Mesenchymal stem cell (in vitro differentiated cells and primary cell): ENCODE data around the gene DSG3.
A peak's percentile ranks its signal among the peaks of the same experiment; 100 is the strongest.

ENCODE experiments used
- DNase-seq: peaks from one replicate; pipeline ENCODE4 v3.0.0-alpha.2; 2013
- H2AFZ ChIP-seq: one replicate; pipeline ENCODE4 v1.6.1; 2013; ENCODE audit warnings: low read depth, mild to moderate bottlenecking, control low read depth, inconsistent platforms, low read length, moderate library complexity
- H2AK5ac ChIP-seq: 2 replicates; pipeline ENCODE4 v1.6.1; 2013; ENCODE audit warnings: low read length, moderate library complexity, mild to moderate bottlenecking, inconsistent platforms; ENCODE audit not compliant: severe bottlenecking
- H2BK120ac ChIP-seq: one replicate; pipeline ENCODE4 v1.6.1; 2013; ENCODE audit warnings: low read depth, mild to moderate bottlenecking, inconsistent platforms, low read length, moderate library complexity
- H2BK12ac ChIP-seq, 2 experiments: one replicate each; pipeline ENCODE4 v1.6.1; 2013; ENCODE audit warnings: inconsistent platforms in 2 of 2, low read length in 2 of 2, mild to moderate bottlenecking in 2 of 2, moderate library complexity in 2 of 2, control low read depth in 1 of 2
- H2BK15ac ChIP-seq: one replicate; pipeline ENCODE4 v1.6.1; 2013; ENCODE audit warnings: mild to moderate bottlenecking, low read depth, inconsistent platforms; ENCODE audit not compliant: poor library complexity, severe bottlenecking
- H2BK5ac ChIP-seq: 2 replicates; pipeline ENCODE4 v1.6.1; 2013; ENCODE audit warnings: low read depth, mild to moderate bottlenecking, low read length, control low read depth, inconsistent platforms; ENCODE audit not compliant: poor library complexity, severe bottlenecking
- H3K14ac ChIP-seq, 2 experiments: one replicate each; pipeline ENCODE4 v1.6.1; 2013; ENCODE audit warnings: inconsistent platforms in 2 of 2, low read length in 2 of 2, control low read depth in 1 of 2, mild to moderate bottlenecking in 1 of 2, moderate library complexity in 1 of 2
- H3K18ac ChIP-seq, 2 experiments: one replicate each; pipeline ENCODE4 v1.6.1; 2013; ENCODE audit warnings: inconsistent platforms in 2 of 2, low read length in 2 of 2, control low read depth in 1 of 2, low read depth in 1 of 2, mild to moderate bottlenecking in 1 of 2
- H3K23ac ChIP-seq, 2 experiments: one replicate each; pipeline ENCODE4 v1.6.1; 2013; ENCODE audit warnings: inconsistent platforms in 2 of 2, low read length in 2 of 2, mild to moderate bottlenecking in 2 of 2, moderate library complexity in 2 of 2, control low read depth in 1 of 2
- H3K27ac ChIP-seq: 2 replicates; pipeline ENCODE4 v1.5.1; 2013; ENCODE audit warnings: mild to moderate bottlenecking, moderate library complexity, low read length, control low read depth, inconsistent platforms; ENCODE audit not compliant: poor library complexity, severe bottlenecking
- H3K27me3 ChIP-seq, 2 experiments: 2 replicates each; pipeline versions ENCODE4 v1.6.1 to v1.7.0; 2013; ENCODE audit warnings: low read length in 2 of 2, mild to moderate bottlenecking in 2 of 2, moderate library complexity in 2 of 2, control low read depth in 1 of 2, inconsistent platforms in 1 of 2; ENCODE audit not compliant: control insufficient read depth in 1 of 2, insufficient read depth in 1 of 2
- H3K36me3 ChIP-seq, 2 experiments: 2 replicates each; pipeline versions ENCODE4 v1.6.1 to v1.7.0; 2013; ENCODE audit warnings: low read length in 2 of 2, control low read depth in 1 of 2, inconsistent platforms in 1 of 2, low read depth in 1 of 2, mild to moderate bottlenecking in 1 of 2; ENCODE audit not compliant: insufficient read depth in 2 of 2, control insufficient read depth in 1 of 2
- H3K4ac ChIP-seq, 2 experiments: one replicate each; pipeline ENCODE4 v1.6.1; 2013; ENCODE audit warnings: inconsistent platforms in 2 of 2, low read length in 2 of 2, mild to moderate bottlenecking in 2 of 2, moderate library complexity in 2 of 2, control low read depth in 1 of 2, low read depth in 1 of 2
- H3K4me1 ChIP-seq: 2 replicates; pipeline ENCODE4 v1.6.1; 2013; ENCODE audit warnings: low read depth, low read length, control low read depth; ENCODE audit not compliant: control insufficient read depth, insufficient read depth
- H3K4me2 ChIP-seq: 2 replicates; pipeline ENCODE4 v1.6.1; 2013; ENCODE audit warnings: low read length, mild to moderate bottlenecking, inconsistent platforms; ENCODE audit not compliant: poor library complexity, severe bottlenecking
- H3K4me3 ChIP-seq, 2 experiments: 2 replicates each; pipeline versions ENCODE4 v1.5.1 to v1.7.0; 2013; ENCODE audit warnings: low read length in 2 of 2, mild to moderate bottlenecking in 2 of 2, control low read depth in 1 of 2, low read depth in 1 of 2; ENCODE audit not compliant: insufficient read depth in 1 of 2
- H3K79me1 ChIP-seq: replicated peaks from 2 replicates; pipeline ENCODE4 v1.6.1; 2013; ENCODE audit warnings: mild to moderate bottlenecking, control low read depth, low read length, inconsistent platforms; ENCODE audit not compliant: poor library complexity, severe bottlenecking
- H3K9ac ChIP-seq: 2 replicates; pipeline ENCODE4 v1.7.0; 2013; ENCODE audit warnings: mild to moderate bottlenecking, low read length, moderate library complexity
- H3K9me3 ChIP-seq: 2 replicates; pipeline ENCODE4 v1.7.0; 2013; ENCODE audit warnings: mild to moderate bottlenecking, low read length; ENCODE audit not compliant: control insufficient read depth
- H4K8ac ChIP-seq: one replicate; pipeline ENCODE4 v1.6.1; 2013; ENCODE audit warnings: inconsistent platforms, mild to moderate bottlenecking, low read length, moderate library complexity
- H4K91ac ChIP-seq: one replicate; pipeline ENCODE4 v1.6.1; 2013; ENCODE audit warnings: mild to moderate bottlenecking, low read length, inconsistent platforms
- WGBS: methylation state at CpG from one replicate; pipeline ENCODE4 v1.1.7; 2013; ENCODE audit warnings: mixed read lengths; 5-methylcytosine and 5-hydroxymethylcytosine counted together

Gene DSG3

GRCh38 chr18:31430554-31430953 is 17.0 kb upstream of the DSG3 start:
- no peak overlapping the region for H2AFZ ChIP-seq
- no peak overlapping the region for H3K4me3 ChIP-seq
- no peaks in the 10 kb centered on the region for H3K9me3 ChIP-seq
- H2BK12ac ChIP-seq, result no peak overlapping the region
- H3K36me3 ChIP-seq, result no peaks in the 10 kb centered on the region
- no peak overlapping the region for H3K9ac ChIP-seq
- H2BK120ac ChIP-seq, result no peak overlapping the region
- no peaks in the 10 kb centered on the region for H3K79me1 ChIP-seq
- no peak overlapping the region for H3K4me2 ChIP-seq
- no peak overlapping the region for H3K14ac ChIP-seq
- H3K27ac ChIP-seq, result no peak overlapping the region
- H2AK5ac ChIP-seq, result no peak overlapping the region
- 100% methylated on average over 1 of the region's 1 CpG for WGBS
- no peak overlapping the region for H2BK15ac ChIP-seq
- no peak for DNase-seq
- H2BK5ac ChIP-seq, result no peak overlapping the region
- no peak overlapping the region for H3K4ac ChIP-seq
- no peak overlapping the region for H3K18ac ChIP-seq
- no peaks in the 10 kb centered on the region for H3K27me3 ChIP-seq
- H3K4me1 ChIP-seq, result peaks cover 1% of the 10 kb centered on the region
- no peak overlapping the region for H4K91ac ChIP-seq
- no peak overlapping the region for H4K8ac ChIP-seq
- H3K23ac ChIP-seq, result no peak overlapping the region

- Histone ChIP-seq H3K23ac (no peak overlapping the region), H2AFZ (no peak overlapping the region), H3K27ac (no peak overlapping the region), H3K36me3 (no peaks in the 10 kb centered on the region), H3K4ac (no peak overlapping the region), H3K4me2 (no peak overlapping the region), H4K8ac (no peak overlapping the region), H2AK5ac (no peak overlapping the region), H3K9me3 (no peaks in the 10 kb centered on the region), H4K91ac (no peak overlapping the region), H2BK5ac (no peak overlapping the region), H2BK12ac (no peak overlapping the region), H3K9ac (no peak overlapping the region), H2BK120ac (no peak overlapping the region), H3K4me3 (no peak overlapping the region), H3K79me1 (no peaks in the 10 kb centered on the region), H3K4me1 (peaks cover 1% of the 10 kb centered on the region), H2BK15ac (no peak overlapping the region), H3K14ac (no peak overlapping the region), H3K27me3 (no peaks in the 10 kb centered on the region), H3K18ac (no peak overlapping the region)
- WGBS, result no CpG with 5 or more reads among the region's 1 CpG
- DNase-seq, result no peak
These were observed 15.2 kb upstream of the DSG3 start for GRCh38 chr18:31432316-31432715.

GRCh38 chr18:31436825-31437224 is 10.7 kb upstream of the DSG3 start:
- Histone ChIP-seq H3K9ac (no peak overlapping the region), H3K4ac (no peak overlapping the region), H3K4me1 (no peaks in the 10 kb centered on the region), H2BK120ac (no peak overlapping the region), H3K36me3 (no peaks in the 10 kb centered on the region), H3K18ac (no peak overlapping the region), H2BK5ac (no peak overlapping the region), H3K27me3 (no peaks in the 10 kb centered on the region), H3K9me3 (no peaks in the 10 kb centered on the region), H2AFZ (no peak overlapping the region), H3K4me2 (no peak overlapping the region), H2BK15ac (no peak overlapping the region), H3K79me1 (no peaks in the 10 kb centered on the region), H2AK5ac (no peak overlapping the region), H3K4me3 (no peak overlapping the region), H3K14ac (peak overlapping the region in 1 of 2 experiments; percentile 1), H3K23ac (peak overlapping the region in 1 of 2 experiments; percentile 14), H4K8ac (no peak overlapping the region), H3K27ac (no peak overlapping the region), H4K91ac (no peak overlapping the region), H2BK12ac (no peak overlapping the region)
- WGBS, result 90% methylated on average over 3 of the region's 3 CpGs
- DNase-seq, result no peak

GRCh38 chr18:31438402-31438801 is 9.1 kb upstream of the DSG3 start:
- 100% methylated on average over 1 of the region's 2 CpGs for WGBS
- Histone ChIP-seq H2BK120ac (no peak overlapping the region), H3K4ac (no peak overlapping the region), H3K4me1 (no peaks in the 10 kb centered on the region), H3K27me3 (no peaks in the 10 kb centered on the region), H3K4me2 (no peak overlapping the region), H3K27ac (no peak overlapping the region), H3K79me1 (no peaks in the 10 kb centered on the region), H2BK5ac (no peak overlapping the region), H2BK12ac (no peak overlapping the region), H3K9me3 (no peaks in the 10 kb centered on the region), H2AK5ac (no peak overlapping the region), H2BK15ac (no peak overlapping the region), H3K4me3 (no peak overlapping the region), H2AFZ (no peak overlapping the region), H4K8ac (no peak overlapping the region), H3K18ac (no peak overlapping the region), H3K23ac (no peak overlapping the region), H3K14ac (no peak overlapping the region), H4K91ac (no peak overlapping the region), H3K36me3 (no peaks in the 10 kb centered on the region), H3K9ac (no peak overlapping the region)
- DNase-seq, result no peak
